ENCODE measurements around the gene SLC26A4.

Gene SLC26A4

DNA sequence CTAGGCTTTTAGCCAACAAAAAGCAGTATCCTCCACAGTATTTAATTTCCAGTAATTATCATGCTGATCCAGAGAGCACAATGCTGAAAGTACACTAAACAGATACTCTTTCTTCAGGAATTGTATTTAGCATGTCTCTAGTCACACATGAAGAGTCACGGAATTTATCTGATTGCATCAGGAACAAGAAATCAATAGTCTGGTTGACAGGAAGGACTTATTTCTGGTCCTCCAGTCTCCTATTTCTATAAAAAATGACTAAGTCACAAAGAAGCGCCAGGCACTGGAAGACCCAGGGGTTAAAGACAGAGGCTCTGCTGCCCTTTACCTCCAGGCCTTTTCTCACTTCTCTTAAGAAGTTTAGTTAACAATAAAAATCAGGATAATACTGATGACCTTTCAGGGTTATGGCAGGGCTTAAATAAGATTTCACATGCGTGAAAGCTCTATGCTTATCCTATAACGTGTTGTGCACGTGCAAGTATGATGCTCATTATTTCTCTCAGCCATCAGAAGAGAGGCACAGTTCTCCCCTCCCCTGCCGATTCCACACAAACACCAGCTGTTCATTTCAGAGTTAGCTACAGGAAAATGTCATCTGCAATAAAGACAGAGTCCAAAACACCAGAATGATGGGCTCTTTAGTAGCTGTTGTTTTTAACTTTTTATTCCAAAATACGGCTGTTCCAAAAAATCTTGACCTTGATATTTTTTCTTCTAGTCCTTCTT lies 36.9 kb downstream of the SLC26A4 start:
- DNase-seq, result no peak

DNA sequence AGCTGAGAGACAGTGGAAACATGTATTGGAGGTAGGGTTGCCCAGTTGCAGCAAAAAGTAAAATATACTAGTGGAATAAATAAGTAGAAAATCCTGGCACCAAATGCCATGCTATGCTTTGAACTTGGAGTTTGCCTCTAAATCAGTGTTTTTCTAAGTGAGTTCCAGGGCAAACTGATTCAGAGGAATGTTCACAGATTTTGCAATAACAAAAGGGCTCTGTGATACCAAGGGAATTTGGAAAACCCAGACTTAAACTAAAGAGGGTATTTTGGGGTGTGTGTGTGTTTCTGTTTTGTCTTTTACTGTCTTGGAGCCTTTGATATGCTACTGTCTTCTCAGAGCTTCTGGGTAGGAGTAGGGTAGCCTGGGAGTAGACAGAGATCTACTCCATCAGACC lies 39.9 kb downstream of the SLC26A4 start:
- no peak for DNase-seq

- DNase-seq, result no peak
Measured at GRCh38 chr7:107701191-107701590, 40.6 kb downstream of the SLC26A4 start.

DNA sequence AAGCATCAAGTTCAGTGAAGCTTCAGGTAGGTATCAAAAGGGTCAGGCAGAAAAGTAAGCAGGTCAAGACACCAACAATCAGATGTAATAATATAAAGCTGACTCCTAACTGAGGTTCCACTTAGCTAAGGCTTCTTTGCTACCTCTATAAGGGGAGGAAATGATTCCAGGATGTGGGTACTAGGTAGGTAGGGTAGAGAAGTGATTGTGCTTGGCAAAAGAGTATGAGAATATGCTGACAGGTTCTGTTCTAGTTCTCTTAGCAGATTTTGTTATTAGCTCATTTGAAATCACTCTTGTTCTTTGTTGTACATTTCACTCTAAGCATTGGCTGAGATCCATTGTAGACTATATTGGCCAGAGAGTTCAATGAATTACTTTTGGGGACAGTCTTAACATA lies 42.6 kb downstream of the SLC26A4 start:
- no peak for DNase-seq

GRCh38 chr7:107703872-107704271 lies 43.2 kb downstream of the SLC26A4 start:
- DNase-seq, result no peak

GRCh38 chr7:107708956-107709355 lies 48.3 kb downstream of the SLC26A4 start:
- DNase-seq, result no peak

DNA sequence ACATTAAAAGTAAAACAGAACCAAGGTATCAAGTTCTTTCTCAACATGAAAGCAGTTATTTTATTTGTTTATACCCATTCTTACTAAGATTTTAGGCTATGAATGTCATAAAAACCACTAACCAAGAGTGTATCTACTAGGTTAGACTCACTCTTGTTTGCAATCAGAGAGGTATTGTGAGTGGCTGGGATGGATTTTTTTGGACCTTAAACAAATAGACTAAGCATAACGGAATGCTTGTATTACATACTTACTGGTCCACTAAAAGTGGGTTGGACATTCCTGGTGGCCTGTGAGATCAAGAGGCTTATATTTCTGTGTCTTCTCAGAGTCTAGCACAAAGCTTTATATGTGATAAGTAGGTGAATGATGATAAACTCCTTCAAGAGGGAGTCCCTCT lies 50.7 kb downstream of the SLC26A4 start:
- no peak for DNase-seq

DNA sequence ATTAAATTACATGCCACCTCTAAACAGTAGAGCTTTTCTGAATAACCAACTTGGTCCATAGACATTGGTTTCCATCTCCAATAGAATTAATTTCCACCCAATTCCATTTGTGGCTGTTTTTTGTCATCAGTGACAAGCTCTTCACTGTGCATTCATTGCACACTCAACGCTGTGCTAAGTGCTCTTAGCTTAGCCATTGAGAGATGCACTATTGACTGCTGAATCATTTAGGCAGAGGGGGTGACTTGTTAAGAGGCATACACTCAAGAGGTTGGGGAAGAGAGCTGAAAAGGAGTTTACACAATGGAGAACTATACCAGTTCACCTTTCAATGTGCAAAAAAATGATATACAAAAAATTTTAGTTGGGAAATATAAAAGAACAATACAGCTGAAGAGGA lies 51.4 kb downstream of the SLC26A4 start:
- peak; percentile 84 for DNase-seq

- no peak for DNase-seq
Measured at GRCh38 chr7:107712896-107713295, 52.3 kb downstream of the SLC26A4 start.

GRCh38 chr7:107715531-107715930 lies 54.9 kb downstream of the SLC26A4 start:
- DNase-seq, result no peak

DNA sequence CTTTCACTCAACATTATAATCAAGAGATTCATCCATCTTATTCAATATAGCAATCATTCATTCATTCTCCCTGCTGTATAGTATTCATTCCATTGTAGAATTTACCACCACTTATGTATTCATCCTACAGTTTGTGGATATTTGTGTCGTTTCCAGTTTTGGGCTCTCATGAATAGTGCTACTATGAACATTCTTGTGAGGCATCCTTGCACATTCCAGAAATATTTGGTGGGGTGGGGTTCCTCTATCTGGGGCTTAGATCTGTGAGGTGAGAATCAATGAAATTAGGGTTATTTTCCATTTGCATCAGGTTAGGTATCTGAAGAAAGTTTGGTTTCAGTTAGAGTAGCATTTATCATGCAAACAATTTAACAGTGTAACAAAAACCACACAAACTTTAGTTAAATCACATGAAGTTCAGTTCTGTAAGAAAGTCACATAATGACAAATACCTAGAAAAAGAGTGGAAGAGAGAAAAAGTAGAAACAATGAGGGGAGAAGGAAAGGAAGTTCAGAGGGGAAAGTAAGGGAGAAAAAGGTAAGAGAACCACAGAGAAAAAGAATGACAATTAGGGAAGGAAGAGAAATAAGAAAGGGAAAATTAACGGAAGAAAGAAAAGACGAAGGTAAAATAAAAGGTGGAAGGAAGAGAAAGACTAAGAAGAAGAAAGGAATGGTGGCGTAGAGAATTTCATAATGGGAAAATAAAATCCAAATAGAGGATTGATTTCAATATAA lies 58.0 kb downstream of the SLC26A4 start:
- no peak for DNase-seq

DNA sequence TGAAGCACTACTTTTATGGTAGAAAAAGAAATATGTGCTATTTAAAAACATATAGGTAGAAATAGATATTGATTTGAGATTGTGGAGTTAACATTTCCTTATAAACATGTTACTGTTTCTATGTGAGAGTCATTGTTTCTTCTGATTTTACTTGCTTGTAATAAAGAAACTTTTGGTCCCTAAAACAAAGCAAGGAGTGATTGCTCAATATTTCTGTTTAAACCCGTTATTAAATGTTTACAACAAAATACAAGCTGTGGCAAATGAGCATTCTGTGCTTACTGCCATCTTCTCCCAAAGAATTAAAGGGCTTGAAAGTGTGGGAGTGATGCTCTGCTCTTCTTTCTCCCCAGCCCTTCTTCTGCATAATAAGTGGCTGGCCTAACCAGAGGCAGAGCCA lies 60.7 kb downstream of the SLC26A4 start:
- DNase-seq, result no peak

DNA sequence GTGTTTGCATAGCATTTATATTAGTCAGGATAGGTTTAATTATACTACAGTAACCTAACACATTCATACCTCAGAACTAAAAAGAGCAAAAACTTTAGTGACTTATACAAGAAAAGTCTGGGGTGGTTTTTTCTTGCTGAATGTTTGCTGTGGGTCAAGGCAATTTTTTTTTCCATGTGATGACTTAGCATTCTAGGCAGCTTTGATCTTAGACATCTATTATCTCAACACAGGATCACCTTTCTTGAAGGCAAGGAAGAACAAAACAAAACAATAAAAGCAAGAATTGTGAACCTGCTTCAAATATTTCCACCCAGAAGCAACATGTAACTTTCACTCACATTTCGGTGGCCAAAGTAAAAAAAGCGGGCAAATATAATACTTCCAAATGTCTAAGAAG lies 62.6 kb downstream of the SLC26A4 start:
- DNase-seq, result no peak

GRCh38 chr7:107725138-107725740 lies 64.6 kb downstream of the SLC26A4 start:
- DNase-seq, result peak; percentile 35

DNA sequence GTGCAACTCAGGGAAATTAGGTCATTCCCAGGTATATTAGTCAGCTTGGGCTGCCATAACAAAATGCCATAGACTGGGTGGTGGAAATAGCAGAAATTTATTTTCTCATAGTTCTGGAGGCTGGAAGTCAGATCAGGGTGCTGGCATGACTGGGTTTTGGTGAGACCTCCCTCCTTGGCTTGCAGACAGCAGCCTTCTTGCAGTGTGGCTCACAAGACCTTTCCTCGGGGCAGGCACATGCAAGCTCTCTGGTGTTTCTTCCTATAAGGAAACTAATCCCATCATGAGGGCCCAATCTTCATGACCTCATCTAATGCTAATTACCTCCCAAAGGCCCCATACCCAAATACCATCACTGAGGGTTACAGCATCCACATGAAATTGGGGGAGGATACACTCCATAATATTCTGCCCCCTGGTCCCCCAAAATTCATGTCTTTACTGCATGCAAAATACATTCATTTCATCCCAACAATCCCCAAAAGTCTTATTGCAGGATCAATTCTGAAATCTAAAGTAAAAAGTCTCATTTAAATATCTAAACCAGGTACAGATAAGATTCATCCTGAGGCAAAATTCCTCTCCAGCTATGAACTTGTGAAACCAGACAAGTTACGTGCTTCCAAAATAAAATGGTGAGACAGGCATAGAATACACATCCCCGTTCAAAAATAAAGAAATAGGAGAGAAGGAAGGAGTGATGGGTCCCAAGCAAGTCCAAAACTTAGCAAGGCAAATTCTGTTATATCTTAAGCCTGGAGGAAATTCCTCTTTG lies 65.9 kb downstream of the SLC26A4 start:
- DNase-seq, result no peak

GRCh38 chr7:107728276-107728675 lies 67.6 kb downstream of the SLC26A4 start:
- no peak for DNase-seq

DNA sequence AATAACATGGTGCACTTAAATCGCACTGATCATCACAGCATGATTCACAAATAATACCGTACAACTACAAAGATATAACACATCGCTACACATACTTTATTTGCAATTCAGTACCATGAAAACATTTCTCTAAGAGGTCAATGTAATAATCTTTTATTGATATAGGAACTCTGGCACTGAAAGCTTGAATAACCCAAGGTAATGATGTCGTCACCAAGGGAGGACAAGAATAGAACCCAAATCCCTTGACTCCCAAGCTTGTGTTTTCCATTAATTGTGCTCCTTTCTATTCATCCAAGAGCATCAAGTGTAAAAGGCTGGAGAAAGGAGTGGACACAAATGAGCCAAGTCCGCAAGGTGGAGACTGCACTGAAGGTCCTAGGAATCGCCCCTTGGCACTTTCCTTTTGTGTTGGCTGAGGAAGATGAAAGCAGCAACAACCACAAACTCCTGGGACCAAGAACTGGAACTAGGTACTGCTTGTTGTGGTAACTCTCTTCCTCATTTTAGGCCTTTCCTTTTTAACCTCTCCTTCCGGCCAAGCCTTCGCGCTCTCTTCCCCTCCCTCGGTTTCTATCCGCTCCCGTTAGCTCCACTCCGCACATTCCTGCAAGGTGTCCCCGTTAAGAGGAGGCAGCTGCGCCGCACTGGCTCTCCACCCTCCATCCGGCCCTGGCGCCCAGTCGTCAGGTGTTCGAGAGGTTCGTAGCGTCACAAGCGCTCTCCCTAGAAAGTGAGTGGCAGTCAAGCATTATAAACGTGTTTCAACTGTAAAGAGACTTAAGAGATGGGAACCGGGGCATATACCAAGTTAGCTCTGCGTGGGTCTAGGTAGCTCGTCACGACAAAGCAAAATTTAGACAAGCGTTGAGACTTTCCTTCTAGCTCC lies 82.3 kb downstream of the SLC26A4 start:
- no peak for DNase-seq

DNA sequence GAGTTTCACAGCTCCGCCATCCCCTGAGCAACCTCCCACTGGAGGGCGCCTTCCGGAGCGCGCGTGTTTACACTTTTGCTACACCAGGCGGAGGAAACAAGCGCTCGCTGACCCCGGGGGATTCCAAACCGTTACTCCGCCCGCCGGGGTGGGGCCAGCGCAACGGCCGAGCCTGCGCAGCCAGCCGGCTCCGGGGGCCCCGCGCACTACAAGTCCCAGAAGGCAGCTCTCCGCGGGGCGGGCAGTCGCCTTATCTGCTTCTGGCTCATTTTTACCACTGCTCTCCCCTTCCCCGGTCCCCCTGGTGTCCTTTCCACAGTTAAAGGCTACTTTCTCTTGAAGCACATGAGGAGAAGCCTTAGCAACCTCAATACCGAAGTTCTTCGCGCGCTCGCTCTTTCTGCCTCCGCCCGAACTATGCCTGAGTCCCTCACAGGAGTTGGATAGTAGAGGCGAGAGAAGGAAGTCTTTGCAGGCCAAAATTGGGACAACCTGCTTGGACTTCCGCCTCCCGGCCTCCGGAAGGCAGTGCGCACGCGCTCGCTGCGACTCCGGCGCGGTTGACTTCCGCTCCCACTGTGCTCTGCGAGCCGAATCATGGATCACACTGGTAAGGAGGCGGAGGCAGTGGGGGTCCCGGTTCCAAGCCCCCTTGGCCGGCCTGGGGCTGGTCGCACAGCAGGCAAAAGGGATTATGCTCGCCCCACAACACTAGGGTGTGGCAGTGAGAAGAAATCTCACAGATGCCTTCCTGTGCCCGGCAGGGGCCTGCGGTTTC lies 83.1 kb downstream of the SLC26A4 start, which contains the start of gene CBLL1:
Gene CBLL1, plus strand, starts transcription at position 576 of the 778 bp plus-strand sequence. Its CDS starts 22 bp downstream, at position 598.
- DNase-seq, result peak; percentile 90

DNA sequence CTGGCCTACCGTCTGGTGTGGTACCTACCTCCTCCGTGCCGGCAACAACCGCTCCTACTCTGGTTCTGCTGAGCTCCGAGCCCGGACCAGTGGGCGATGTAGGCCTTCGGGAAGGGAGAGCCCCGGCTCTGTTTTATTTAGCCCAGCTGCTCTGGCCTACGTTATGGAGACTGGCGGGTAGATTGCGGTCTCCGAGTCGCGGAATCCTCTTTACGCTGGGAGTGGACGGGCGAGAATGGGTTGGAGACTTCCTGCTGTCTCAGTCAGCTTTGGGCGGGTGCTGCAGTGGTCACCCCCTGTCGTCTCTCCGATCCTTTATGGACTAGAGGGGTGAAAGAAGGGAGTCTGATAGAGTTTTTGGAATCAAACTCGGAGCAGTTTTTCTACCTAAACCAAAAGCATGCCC lies 83.7 kb downstream of the SLC26A4 start:
- DNase-seq, result no peak

GRCh38 chr7:107746006-107746405 lies 85.4 kb downstream of the SLC26A4 start:
- no peak for DNase-seq

DNA sequence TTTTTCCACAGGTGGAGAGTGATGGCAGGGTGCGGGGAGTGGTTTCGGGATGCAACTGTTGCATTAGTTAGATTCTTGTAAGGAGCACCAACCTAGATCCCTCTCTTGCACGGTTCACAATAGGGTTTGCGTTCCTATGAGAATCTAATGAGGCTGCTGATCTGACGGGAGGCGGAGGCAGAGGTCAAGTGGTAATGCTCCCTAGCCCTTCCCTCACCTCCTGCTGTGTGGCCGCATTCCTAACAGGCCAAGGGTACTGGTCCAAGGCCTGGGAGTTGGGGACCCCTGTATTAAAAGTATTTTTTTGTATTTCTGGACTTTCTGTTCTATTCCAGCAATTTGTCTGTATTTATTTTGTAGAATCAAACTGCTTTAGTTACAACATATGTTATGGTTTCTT lies 90.5 kb downstream of the SLC26A4 start:
- DNase-seq, result no peak
